ENCODE results near the gene BABAM2. TPM values are rescaled to one million over a fixed set of nuclear protein-coding genes. Genes with fewer than 3 reads are reported as not detected.
A peak's percentile ranks its signal among the peaks of the same experiment; 100 is the strongest.

BABAM2 gene
- total RNA-seq, 1 experiment from 2014 or later = 46.1 TPM

- no TSS peak for BruUV-seq (replicated peaks)
- Histone ChIP-seq H3F3A (ENCODE audit: insufficient read depth, low read depth) (no peaks in the 10 kb centered on the region), H2AFZ (no peak overlapping the region), H3K36me3 (ENCODE audit: low read depth) (no peaks in the 10 kb centered on the region), H3K9me2 (ENCODE audit: insufficient read depth) (peaks cover 4% of the 10 kb centered on the region; the same call in 1 of the 2 replicates), H4K20me1 (ENCODE audit: insufficient read depth) (no peaks in the 10 kb centered on the region), H3K27me3 (ENCODE audit: insufficient read depth, low read depth) (no peaks in the 10 kb centered on the region), H3K4me3 (no peak overlapping the region), H3K9me3 (ENCODE audit: insufficient read depth, low read depth) (no peaks in the 10 kb centered on the region), H3K27ac (no peak overlapping the region), H3K4me2 (no peak overlapping the region), H3K4me1 (replicated peaks; ENCODE audit: insufficient read depth) (no peaks in the 10 kb centered on the region), H3K79me2 (ENCODE audit: low read depth) (no peaks in the 10 kb centered on the region)
- DNase-seq = no peak
- intact Hi-C loops (cut with micrococcal nuclease; ENCODE audit: unreplicated experiment) = no loop called here
- TF ChIP-seq CTCF (conservative IDR thresholded peaks at IDR 0.05) = no peak
- no peak for TF ChIP-seq EZH2 (IDR thresholded peaks at IDR 0.05; ENCODE audit: low read depth)
- ChIA-PET CTCF (no interaction called here), POLR2A (ENCODE audit: unreplicated experiment) (interaction anchor here (0.6 kb wide), 1 partner anchor 174 kb away, joined by 4 read pairs; no protein-coding TSS in a partner anchor)
Observed at GRCh38 chr2:28135799-28136198, 245.3 kb downstream of the BABAM2 start.

GRCh38 chr2:28136556-28136955 lies 246.0 kb downstream of the BABAM2 start:
- no peaks in the 10 kb centered on the region for H4K20me1 ChIP-seq (ENCODE audit: insufficient read depth)
- no peaks in the 10 kb centered on the region for H3K9me3 ChIP-seq (ENCODE audit: insufficient read depth, low read depth)
- no peaks in the 10 kb centered on the region for H3K36me3 ChIP-seq (ENCODE audit: low read depth)
- H3K27ac ChIP-seq = no peak overlapping the region
- BruUV-seq (replicated peaks) = no TSS peak
- H3K9me2 ChIP-seq (ENCODE audit: insufficient read depth) = peaks cover 4% of the 10 kb centered on the region; the same call in 1 of the 2 replicates
- no peak overlapping the region for H2AFZ ChIP-seq
- H3F3A ChIP-seq (ENCODE audit: insufficient read depth, low read depth) = no peaks in the 10 kb centered on the region
- TF ChIP-seq CTCF (conservative IDR thresholded peaks at IDR 0.05) (no peak), EZH2 (IDR thresholded peaks at IDR 0.05; ENCODE audit: low read depth) (no peak)
- DNase-seq = no peak
- no peaks in the 10 kb centered on the region for H3K79me2 ChIP-seq (ENCODE audit: low read depth)
- H3K27me3 ChIP-seq (ENCODE audit: insufficient read depth, low read depth) = no peaks in the 10 kb centered on the region
- H3K4me2 ChIP-seq = no peak overlapping the region
- intact Hi-C loops (cut with micrococcal nuclease; ENCODE audit: unreplicated experiment) = no loop called here
- CTCF ChIA-PET = no interaction called here
- no peaks in the 10 kb centered on the region for H3K4me1 ChIP-seq (replicated peaks; ENCODE audit: insufficient read depth)
- no peak overlapping the region for H3K4me3 ChIP-seq
- POLR2A ChIA-PET (ENCODE audit: unreplicated experiment) = no interaction called here

GRCh38 chr2:28137221-28137620 lies 246.7 kb downstream of the BABAM2 start:
- Histone ChIP-seq H3K9me2 (ENCODE audit: insufficient read depth) (peaks cover 4% of the 10 kb centered on the region; the same call in 1 of the 2 replicates), H3K4me2 (no peak overlapping the region), H3K79me2 (ENCODE audit: low read depth) (no peaks in the 10 kb centered on the region), H4K20me1 (ENCODE audit: insufficient read depth) (no peaks in the 10 kb centered on the region), H3F3A (ENCODE audit: insufficient read depth, low read depth) (no peaks in the 10 kb centered on the region), H3K4me3 (no peak overlapping the region), H3K9me3 (ENCODE audit: insufficient read depth, low read depth) (no peaks in the 10 kb centered on the region), H3K36me3 (ENCODE audit: low read depth) (no peaks in the 10 kb centered on the region), H3K27me3 (ENCODE audit: insufficient read depth, low read depth) (no peaks in the 10 kb centered on the region), H3K27ac (no peak overlapping the region), H3K4me1 (replicated peaks; ENCODE audit: insufficient read depth) (no peaks in the 10 kb centered on the region), H2AFZ (no peak overlapping the region)
- ChIA-PET POLR2A (ENCODE audit: unreplicated experiment) (interaction anchor here (0.6 kb wide), 2 partner anchors 75 to 272 kb away, joined by 3 read pairs; no protein-coding TSS in a partner anchor), CTCF (interaction anchor here (0.6 kb wide), 1 partner anchor 383 kb away, joined by 3 read pairs; no protein-coding TSS in a partner anchor)
- no TSS peak for BruUV-seq (replicated peaks)
- TF ChIP-seq EZH2 (IDR thresholded peaks at IDR 0.05; ENCODE audit: low read depth) (no peak), CTCF (conservative IDR thresholded peaks at IDR 0.05) (no peak)
- DNase-seq = peak; percentile 3 to 41
- intact Hi-C loops (cut with micrococcal nuclease; ENCODE audit: unreplicated experiment) = no loop called here
